Keratinocyte (primary cell): ENCODE results near the gene ZNF280C. TPM values are rescaled to one million over a fixed set of nuclear protein-coding genes. Genes with fewer than 3 reads are reported as not detected.

Experiments
- DNase-seq: peaks from one replicate; pipeline ENCODE4 v3.0.0-alpha.2; 2011; ENCODE audit warnings: low read depth, missing footprints, low spot score
- FAIRE-seq: peaks from 2 replicates; lab custom pipeline; 2011; peaks lifted over from hg19 to GRCh38; lab: Jason Lieb, UNC
- H2AFZ ChIP-seq: 2 replicates; pipeline ENCODE4 v1.6.0; 2012; ENCODE audit warnings: low read length, control low read depth, inconsistent platforms; ENCODE audit not compliant: control insufficient read depth
- H3K27ac ChIP-seq: 2 replicates; pipeline ENCODE4 v1.5.1; 2011; ENCODE audit warnings: low read length; ENCODE audit not compliant: control insufficient read depth, insufficient read depth
- H3K27me3 ChIP-seq: 3 replicates; pipeline ENCODE4 v1.6.0; 2011; ENCODE audit warnings: low read length; ENCODE audit not compliant: control insufficient read depth, insufficient read depth; ENCODE audit errors: extremely low read depth
- H3K36me3 ChIP-seq, 2 experiments: 2 replicates in 1 of 2; 3 replicates in 1 of 2; pipeline ENCODE4 v1.5.1; 2011; ENCODE audit warnings: low read length in 2 of 2, mild to moderate bottlenecking in 1 of 2; ENCODE audit not compliant: control insufficient read depth in 2 of 2, insufficient read depth in 2 of 2; ENCODE audit errors: extremely low read depth in 1 of 2
- H3K4me1 ChIP-seq: 3 replicates; pipeline ENCODE4 v1.5.1; 2011; ENCODE audit warnings: low read length; ENCODE audit not compliant: control insufficient read depth, insufficient read depth; ENCODE audit errors: extremely low read depth
- H3K4me2 ChIP-seq: 3 replicates; pipeline ENCODE4 v1.6.0; 2011; ENCODE audit warnings: low read depth, low read length; ENCODE audit not compliant: control insufficient read depth, insufficient read depth; ENCODE audit errors: extremely low read depth
- H3K4me3 ChIP-seq, 3 experiments: fragments of 200-600 bp in 1 of 3; sonication (generic) in 1 of 3; 2 replicates in 2 of 3; 3 replicates in 1 of 3; pipeline ENCODE4 v1.5.1; 2011 to 2016; ENCODE audit warnings: low read length in 3 of 3, mild to moderate bottlenecking in 3 of 3, control low read depth in 2 of 3, inconsistent platforms in 1 of 3, low read depth in 1 of 3, mixed read lengths in 1 of 3, mixed run types in 1 of 3, moderate library complexity in 1 of 3; ENCODE audit not compliant: control insufficient read depth in 2 of 3, insufficient read depth in 2 of 3; ENCODE audit errors: extremely low read depth in 1 of 3
- H3K79me2 ChIP-seq: 2 replicates; pipeline ENCODE4 v1.6.0; 2012; ENCODE audit warnings: low read length; ENCODE audit not compliant: control insufficient read depth, insufficient read depth
- H3K9ac ChIP-seq: 3 replicates; pipeline ENCODE4 v1.6.0; 2011; ENCODE audit warnings: low read length; ENCODE audit not compliant: control insufficient read depth, insufficient read depth; ENCODE audit errors: extremely low read depth
- H3K9me1 ChIP-seq: 3 replicates; pipeline ENCODE4 v1.6.0; 2011; ENCODE audit warnings: low read length; ENCODE audit not compliant: control insufficient read depth, insufficient read depth; ENCODE audit errors: extremely low read depth
- H3K9me3 ChIP-seq: 2 replicates; pipeline ENCODE4 v1.5.1; 2012; ENCODE audit warnings: low read depth, low read length; ENCODE audit not compliant: control insufficient read depth
- H4K20me1 ChIP-seq: 3 replicates; pipeline ENCODE4 v1.6.0; 2011; ENCODE audit warnings: low read length; ENCODE audit not compliant: control insufficient read depth, insufficient read depth; ENCODE audit errors: extremely low read depth
- CTCF ChIP-seq, 3 experiments: IDR thresholded peaks in 1 of 3; conservative IDR thresholded peaks in 1 of 3; optimal IDR thresholded peaks in 1 of 3; 2 replicates in 2 of 3; 3 replicates in 1 of 3; pipeline versions ENCODE3 to v1.5.1; 2011; ENCODE audit warnings: low read length in 3 of 3, mild to moderate bottlenecking in 3 of 3, moderate library complexity in 2 of 3, control low read depth in 1 of 3, inconsistent platforms in 1 of 3; ENCODE audit not compliant: insufficient read depth in 2 of 3; ENCODE audit errors: extremely low read depth in 1 of 3
- EZH2 ChIP-seq: IDR thresholded peaks from one replicate; pipeline ENCODE4 v1.6.1; 2012; ENCODE audit warnings: inconsistent platforms, mild to moderate bottlenecking, low read length, moderate library complexity
- dilution Hi-C: fragments of 300-500 bp; cut with MboI; formaldehyde crosslinking; loops from one replicate; pipeline ENCODE4 v1.7.0; 2020; ENCODE audit warnings: low sequenced_read_pairs; ENCODE audit not compliant: extremely low pct_ligation_motif_present
- polyA plus RNA-seq, 5 experiments: library from polyadenylated mRNA; depleted of rRNA in 3 of 5; stranded (reverse) in 3 of 5; stranded (forward) in 1 of 5; unstranded in 1 of 5; fragments of >200 nt; gene quantifications; 1 replicate in 1 of 5; 2 replicates in 3 of 5; 3 replicates in 1 of 5; pipeline versions ENCODE4 v1.2.1 to v1.2.3, GENCODE V29; 2011 to 2012; ENCODE audit warnings: missing spikeins in 2 of 5, low read depth in 1 of 5, low replicate concordance in 1 of 5

ZNF280C gene
- polyA plus RNA-seq, 1 donor (not counting 4 experiments of a cell fraction or from before 2014, with no cell fraction given): 4.7 TPM

GRCh38 chrX:130213376-130213775, 55.3 kb downstream of the ZNF280C start:
- dilution Hi-C loops: loop anchor here (10.0 kb wide), 1 partner anchor 59 kb away; no protein-coding TSS in a partner anchor
- no peak for FAIRE-seq
- H3K4me1 ChIP-seq: no peaks in the 10 kb centered on the region
- H3K4me2 ChIP-seq: no peak overlapping the region
- TF ChIP-seq CTCF (optimal IDR thresholded peaks at IDR 0.05 in 1 of 3, IDR thresholded peaks at IDR 0.05 in 1 of 3, conservative IDR thresholded peaks at IDR 0.05 in 1 of 3; ENCODE audit: extremely low read depth in 1 of 3, insufficient read depth in 2 of 3, low read length in 3 of 3) (no peak), EZH2 (no peak)
- no peaks in the 10 kb centered on the region for H3K79me2 ChIP-seq
- no peaks in the 10 kb centered on the region for H3K9me1 ChIP-seq
- H3K27me3 ChIP-seq: no peaks in the 10 kb centered on the region
- H3K36me3 ChIP-seq: peaks cover 0 to 2% of the 10 kb centered on the region in 2 experiments
- H2AFZ ChIP-seq: no peak overlapping the region
- H3K4me3 ChIP-seq: no peak overlapping the region
- no peak for DNase-seq
- no peak overlapping the region for H3K9ac ChIP-seq
- H3K9me3 ChIP-seq: no peaks in the 10 kb centered on the region
- H3K27ac ChIP-seq: no peak overlapping the region
- H4K20me1 ChIP-seq: no peaks in the 10 kb centered on the region

GRCh38 chrX:130212371-130212770, 56.3 kb downstream of the ZNF280C start:
- FAIRE-seq: no peak
- H3K79me2 ChIP-seq: no peaks in the 10 kb centered on the region

More at GRCh38 chrX:130212371-130212770, 56.3 kb downstream of the ZNF280C start:
- no peaks in the 10 kb centered on the region for H4K20me1 ChIP-seq
- no peak overlapping the region for H3K27ac ChIP-seq
- dilution Hi-C loops: loop anchor here (10.0 kb wide), 1 partner anchor 58 kb away; no protein-coding TSS in a partner anchor
- no peaks in the 10 kb centered on the region for H3K4me1 ChIP-seq
- H3K9ac ChIP-seq: no peak overlapping the region
- TF ChIP-seq CTCF (optimal IDR thresholded peaks at IDR 0.05 in 1 of 3, IDR thresholded peaks at IDR 0.05 in 1 of 3, conservative IDR thresholded peaks at IDR 0.05 in 1 of 3; ENCODE audit: extremely low read depth in 1 of 3, insufficient read depth in 2 of 3, low read length in 3 of 3) (no peak), EZH2 (no peak)
- no peak overlapping the region for H3K4me3 ChIP-seq
- DNase-seq: no peak
- H3K9me1 ChIP-seq: no peaks in the 10 kb centered on the region
- peaks cover 0 to 2% of the 10 kb centered on the region in 2 experiments for H3K36me3 ChIP-seq
- no peak overlapping the region for H3K4me2 ChIP-seq
- H3K9me3 ChIP-seq: no peaks in the 10 kb centered on the region
- H3K27me3 ChIP-seq: no peaks in the 10 kb centered on the region
- no peak overlapping the region for H2AFZ ChIP-seq
